ENCODE measurements around the gene GIMAP6. TPM values are rescaled to one million over a fixed set of nuclear protein-coding genes. Genes with fewer than 3 reads are reported as not detected.
"Not testable (repeated sequence)": the region's sequence is repeated elsewhere in the genome, so short reads cannot be mapped to it uniquely, and the experiment has no call there.

The GIMAP6 gene
- total RNA-seq, 1 experiment from 2014 or later = 1.4 TPM

GRCh38 chr7:150645259-150646020 lies 13.3 kb upstream of the GIMAP6 start:
- no peak for DNase-seq (ENCODE audit: low read depth)

GRCh38 chr7:150642926-150643325 lies 10.7 kb upstream of the GIMAP6 start:
- no peak for DNase-seq (ENCODE audit: low read depth)

- no peak for DNase-seq (ENCODE audit: low read depth)
Measured at GRCh38 chr7:150641854-150642253, 9.7 kb upstream of the GIMAP6 start.

- DNase-seq (ENCODE audit: low read depth) = no peak
Measured at GRCh38 chr7:150633926-150634325, 1.7 kb upstream of the GIMAP6 start.

GRCh38 chr7:150631084-150631826 lies 930 bp downstream of the GIMAP6 start:
- DNase-seq (ENCODE audit: low read depth) = no peak

- no peak for DNase-seq (ENCODE audit: low read depth)
Measured at GRCh38 chr7:150629347-150629746, 2.8 kb downstream of the GIMAP6 start.

- no peak for DNase-seq (ENCODE audit: low read depth)
Measured at GRCh38 chr7:150627959-150628358, 4.2 kb downstream of the GIMAP6 start.

- no peak for DNase-seq (ENCODE audit: low read depth)
Measured at GRCh38 chr7:150626696-150627095, 5.5 kb downstream of the GIMAP6 start.

- DNase-seq (ENCODE audit: low read depth) = no peak
Measured at GRCh38 chr7:150621376-150621775, 10.8 kb downstream of the GIMAP6 start.

GRCh38 chr7:150620617-150621371 lies 11.4 kb downstream of the GIMAP6 start:
- DNase-seq (ENCODE audit: low read depth) = no peak

- DNase-seq (ENCODE audit: low read depth) = no peak
Measured at GRCh38 chr7:150620061-150620460, 12.1 kb downstream of the GIMAP6 start.

GRCh38 chr7:150615221-150615755 lies 16.9 kb downstream of the GIMAP6 start:
- not testable (repeated sequence) for DNase-seq (ENCODE audit: low read depth)

GRCh38 chr7:150614426-150614825 lies 17.8 kb downstream of the GIMAP6 start:
- not testable (repeated sequence) for DNase-seq (ENCODE audit: low read depth)

- DNase-seq (ENCODE audit: low read depth) = no peak
Measured at GRCh38 chr7:150613880-150614279, 18.3 kb downstream of the GIMAP6 start.

GRCh38 chr7:150612925-150613324 lies 19.3 kb downstream of the GIMAP6 start:
- DNase-seq (ENCODE audit: low read depth) = no peak

GRCh38 chr7:150610233-150610632 lies 22.0 kb downstream of the GIMAP6 start:
- no peak for DNase-seq (ENCODE audit: low read depth)

- DNase-seq (ENCODE audit: low read depth) = not testable (repeated sequence)
Measured at GRCh38 chr7:150603600-150603999, 28.6 kb downstream of the GIMAP6 start.

- DNase-seq (ENCODE audit: low read depth) = no peak
Measured at GRCh38 chr7:150595361-150595760, 36.8 kb downstream of the GIMAP6 start.

- no peak for DNase-seq (ENCODE audit: low read depth)
Measured at GRCh38 chr7:150594805-150595204, 37.4 kb downstream of the GIMAP6 start.

- DNase-seq (ENCODE audit: low read depth) = no peak
Measured at GRCh38 chr7:150587551-150587950, 44.6 kb downstream of the GIMAP6 start.

GRCh38 chr7:150586785-150587152 lies 45.4 kb downstream of the GIMAP6 start:
- no peak for DNase-seq (ENCODE audit: low read depth)
